ENCODE results near the gene DAND5.

- TF ChIP-seq CTCF (IDR thresholded peaks at IDR 0.05 in 2 of 3, conservative IDR thresholded peaks at IDR 0.05 in 1 of 3; ENCODE audit: control insufficient read depth in 2 of 3, extremely low read depth in 1 of 3, insufficient read depth in 1 of 3, low read depth in 3 of 3, low read length in 3 of 3) (no peak), ZZZ3 (IDR thresholded peaks at IDR 0.05; ENCODE audit: control insufficient read depth, insufficient read length, low read depth) (no peak), NBN (IDR thresholded peaks at IDR 0.05) (0 out of 2 replicates have a peak, but pooled peaks have one; percentile 14)
Measured at GRCh38 chr19:12937927-12938778, 31.2 kb upstream of the DAND5 start, which contains the start of gene CALR.

Measured in GM12878 (cell line).